Activated CD4-positive, alpha-beta T cell treated with anti-CD3 and anti-CD28 coated beads, Interleukin-10, Interleukin-2, amounts not matched to agents 100 ng/mL and 50 ng/mL, durations not matched to agents 16 hours and 8 hours (primary cell): ENCODE data around the gene GPR143.
"Not testable (repeated sequence)": the region's sequence is repeated elsewhere in the genome, so short reads cannot be mapped to it uniquely, and the experiment has no call there.

Experiments
- DNase-seq: peaks from one replicate; pipeline ENCODE4 v3.0.0-alpha.2; 2020

GPR143 gene

DNA sequence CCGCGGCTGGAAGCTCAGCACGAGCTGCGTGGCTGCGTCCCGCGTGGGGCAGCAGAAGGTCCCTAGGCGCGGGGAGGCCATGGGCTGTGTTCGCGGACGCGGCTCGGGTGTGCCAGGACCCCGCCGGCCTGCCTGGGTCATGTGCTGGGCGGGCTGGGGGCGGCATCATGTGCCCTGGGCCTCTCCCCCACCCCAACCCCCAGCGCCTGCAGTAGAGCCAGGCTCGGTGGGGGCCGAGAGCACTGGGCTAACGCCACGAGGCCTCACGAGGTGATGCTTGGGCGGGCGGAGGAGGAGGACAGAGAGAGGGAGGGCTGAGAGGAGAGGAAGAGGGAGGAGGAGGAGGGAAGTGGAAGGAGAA, at the start of gene GPR143:
Gene GPR143, minus strand, starts transcription at position 111 of the 361 bp plus-strand sequence. Its CDS starts 30 bp downstream, at position 81.
- no peak for DNase-seq

DNA sequence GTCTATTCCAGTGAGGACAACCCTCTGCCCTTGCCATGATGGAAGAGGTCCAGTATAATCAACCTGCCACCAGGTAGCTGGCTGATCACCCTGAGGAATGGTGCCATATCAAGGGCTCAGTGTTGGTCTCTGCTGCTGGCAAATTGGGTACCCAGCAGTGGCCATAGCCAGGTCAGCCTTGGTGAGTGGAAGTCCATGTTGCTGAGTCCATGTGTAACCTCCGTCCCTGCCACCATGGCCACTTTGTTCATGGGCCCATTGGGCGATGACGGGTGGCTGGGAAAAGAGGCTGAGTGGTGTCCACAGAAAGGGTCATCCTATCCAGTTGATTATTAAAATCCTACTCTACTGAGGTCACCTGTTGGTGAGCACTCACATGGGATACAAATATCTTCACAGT, 45.4 kb upstream of the GPR143 start:
- not testable (repeated sequence) for DNase-seq

DNA sequence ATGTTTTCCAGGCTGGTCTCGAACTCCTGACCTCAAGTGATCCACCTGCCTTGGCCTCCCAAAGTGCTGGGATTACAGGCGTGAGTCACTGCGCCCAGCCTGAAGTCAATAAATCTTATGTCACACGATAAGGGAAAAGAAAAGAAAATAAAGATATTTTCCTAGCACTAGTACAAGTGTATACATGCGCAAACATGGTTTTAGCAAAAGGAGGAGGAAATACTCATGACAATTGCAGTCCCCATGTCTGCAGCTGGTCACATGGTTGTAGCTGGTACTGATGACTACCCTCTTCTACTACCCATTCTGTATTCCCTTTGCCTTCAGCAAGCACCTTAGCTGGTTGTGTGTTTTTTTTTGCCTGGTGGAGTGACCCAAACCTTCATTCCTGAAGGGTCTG, 44.2 kb upstream of the GPR143 start:
- not testable (repeated sequence) for DNase-seq

DNA sequence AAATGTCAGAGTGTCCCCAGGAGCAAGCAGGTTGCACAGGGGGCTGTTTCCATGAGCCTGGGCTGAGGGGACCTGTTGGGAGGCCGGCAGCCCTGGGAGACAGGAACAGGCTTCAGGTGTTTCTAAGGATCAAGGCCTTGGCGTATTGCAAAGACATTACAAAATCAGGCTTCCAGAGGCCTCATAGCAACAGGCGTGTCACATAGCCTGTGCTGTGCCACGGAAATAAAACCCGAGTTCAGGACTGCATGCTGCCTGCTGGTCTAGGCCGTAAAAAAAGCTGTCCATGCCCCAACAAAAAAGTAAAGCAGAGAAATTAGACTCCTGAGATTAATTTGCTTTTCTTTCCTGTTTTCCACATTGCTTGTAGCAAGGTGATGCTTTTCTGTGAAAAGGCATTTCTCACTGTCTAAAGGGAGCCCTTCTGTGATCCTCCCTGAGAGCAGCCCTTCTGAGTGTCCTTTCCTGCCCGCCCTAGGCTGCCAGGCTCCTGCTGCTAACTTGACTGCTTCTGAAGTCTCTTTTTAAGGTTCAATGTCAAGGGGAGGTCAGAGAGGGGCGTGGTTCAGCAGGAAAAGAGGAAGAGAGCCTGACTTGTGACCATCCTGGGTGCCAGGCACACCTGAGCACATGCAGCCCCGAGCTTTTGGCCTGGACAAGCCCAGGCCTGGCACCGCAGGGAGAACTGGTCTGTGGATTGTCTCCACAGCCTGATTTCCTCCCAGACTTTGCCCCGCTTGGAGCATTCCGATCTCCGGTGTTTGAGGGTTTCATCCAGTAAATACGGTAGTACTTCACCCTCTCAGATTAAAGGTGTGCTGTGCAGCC, 41.9 kb upstream of the GPR143 start:
- DNase-seq = no peak

DNA sequence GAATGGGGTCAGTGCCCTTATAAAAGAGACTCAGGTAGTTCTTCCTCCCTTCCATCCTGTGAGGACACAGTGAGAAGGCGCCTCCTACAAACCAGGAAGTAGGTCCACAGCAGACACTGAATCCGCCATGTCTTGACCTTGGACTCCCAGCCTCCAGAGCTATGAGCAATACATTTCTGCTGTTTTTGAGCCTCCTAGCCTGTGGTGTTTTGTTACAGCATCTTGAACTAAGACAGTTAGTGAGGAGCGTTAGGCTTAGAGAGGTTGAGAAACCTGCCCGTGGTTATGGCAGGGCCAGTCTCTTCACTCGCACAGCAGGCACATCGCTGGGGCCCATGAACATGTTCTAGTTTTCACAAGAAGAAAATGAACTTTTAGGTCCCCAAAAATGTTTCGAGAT, 40.3 kb upstream of the GPR143 start:
- no peak for DNase-seq

DNA sequence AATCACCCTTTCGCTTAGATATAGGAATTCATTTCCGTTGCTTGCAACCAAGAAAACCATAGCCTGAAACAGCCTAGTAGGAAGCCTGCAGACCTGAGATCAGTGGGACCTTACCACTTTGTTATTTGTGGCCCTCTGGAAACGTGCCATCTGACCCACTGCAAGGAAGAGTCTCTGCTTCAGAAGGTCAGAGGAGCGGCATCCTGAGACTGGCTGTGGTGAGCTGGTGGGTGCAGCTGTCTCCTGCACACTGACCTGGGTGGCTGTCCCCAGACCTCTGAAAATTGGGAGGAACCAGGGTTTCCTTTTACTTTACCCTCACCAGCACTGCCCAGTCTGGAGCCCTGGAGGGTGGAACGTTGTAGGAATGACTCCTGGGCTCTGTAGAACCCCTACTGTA, 38.8 kb upstream of the GPR143 start:
- DNase-seq = no peak

DNA sequence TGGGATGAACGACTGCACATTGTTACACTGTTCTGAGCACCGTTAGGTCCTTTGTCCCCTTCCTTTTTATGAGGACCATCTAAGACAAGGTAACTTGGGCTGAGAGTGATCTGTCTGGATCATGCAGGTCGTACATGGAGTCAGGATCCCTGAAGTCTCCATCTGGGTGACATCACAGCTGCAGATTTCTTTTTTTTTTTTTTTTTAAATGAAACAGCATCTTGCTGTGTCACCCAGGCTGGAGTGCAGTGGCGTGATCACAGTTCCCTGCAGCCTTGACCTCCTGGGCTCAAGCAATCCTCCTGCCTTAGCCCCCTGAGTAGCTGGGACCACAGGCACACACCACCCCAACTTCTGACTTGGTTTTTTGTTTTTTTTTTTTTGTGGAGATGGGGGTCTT, 37.1 kb upstream of the GPR143 start:
- no peak for DNase-seq

DNA sequence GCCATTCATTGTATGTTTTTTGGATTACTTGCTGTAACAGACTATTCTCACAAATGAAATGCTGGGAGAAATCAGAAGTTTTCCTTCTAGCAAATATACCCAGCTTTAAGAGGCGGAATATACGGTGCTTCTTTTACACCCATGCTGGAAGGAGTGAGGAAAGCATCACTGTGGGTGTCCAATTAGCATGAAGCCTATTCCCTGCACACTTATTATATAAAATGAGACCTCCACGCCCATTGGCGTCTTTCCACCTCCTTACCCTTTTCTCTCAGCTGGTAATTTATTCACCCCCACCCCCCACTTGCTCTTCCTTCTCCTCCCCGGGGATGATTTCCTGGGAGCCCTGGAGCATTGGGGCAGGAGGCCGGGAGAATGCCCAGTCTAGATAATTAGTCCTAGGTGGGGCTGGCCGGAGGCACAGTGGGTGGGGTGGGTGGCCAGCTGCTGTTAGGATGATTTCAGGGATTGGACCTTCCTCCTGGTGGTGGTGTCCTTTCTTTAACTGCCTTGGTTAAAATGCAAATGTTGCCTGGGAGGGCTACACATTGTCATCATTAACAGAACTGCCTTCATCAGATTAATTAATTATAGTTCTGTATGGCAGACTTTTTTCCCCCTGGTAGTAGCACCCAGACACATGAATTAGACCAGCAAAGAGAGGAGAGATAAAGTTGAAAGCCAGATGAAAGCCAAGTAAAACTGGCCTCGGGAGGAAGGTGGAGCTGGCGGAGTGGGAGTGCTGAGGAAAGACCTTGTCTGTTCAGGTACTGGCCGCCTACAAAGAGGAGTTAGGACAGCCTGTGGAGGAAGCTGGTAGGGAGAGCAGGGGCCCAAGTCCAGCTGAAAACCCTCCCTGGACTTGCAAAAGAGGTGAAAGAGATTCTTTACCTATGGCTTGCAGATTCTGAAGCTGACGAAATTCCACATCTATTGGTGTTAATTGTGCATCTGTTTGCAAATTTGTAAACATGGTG, 32.0 kb upstream of the GPR143 start:
- no peak for DNase-seq

DNA sequence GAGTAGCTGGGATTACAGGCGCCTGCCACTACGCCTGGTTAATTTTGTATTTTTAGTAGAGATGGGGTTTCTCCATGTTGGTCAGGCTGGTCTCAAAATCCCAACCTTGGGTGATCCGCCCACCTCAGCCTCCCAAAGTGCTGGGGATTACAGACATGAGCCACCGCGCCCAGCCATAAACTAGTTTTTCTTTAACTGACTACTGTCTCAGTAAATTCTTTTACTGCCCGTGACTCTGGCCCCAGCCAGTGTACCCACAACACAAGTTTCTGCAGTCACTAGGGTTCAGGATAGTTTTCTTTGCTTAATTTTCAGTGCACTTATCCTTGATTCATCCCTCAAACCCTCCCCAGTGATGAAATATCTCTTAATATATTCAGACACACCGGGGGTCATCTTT, 28.8 kb upstream of the GPR143 start:
- no peak for DNase-seq

DNA sequence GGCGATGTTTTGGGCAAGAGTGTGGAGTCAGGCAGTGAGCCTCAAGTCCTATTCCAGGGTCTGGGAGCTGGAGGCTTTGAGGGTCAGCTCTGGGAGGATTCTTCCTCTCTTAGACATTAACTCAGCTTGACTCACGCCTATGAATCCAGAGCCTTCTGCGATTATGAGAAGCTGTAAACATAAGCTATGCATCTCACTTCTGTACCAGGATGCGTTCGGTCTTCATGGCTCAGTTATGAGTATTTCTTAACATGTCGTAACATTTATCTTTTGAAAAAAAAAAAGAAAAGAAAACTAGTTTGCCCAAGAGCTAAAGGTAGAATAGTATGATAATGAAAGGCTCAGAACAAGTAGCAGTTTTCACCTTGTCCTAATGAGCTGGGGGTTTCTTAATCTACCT, 25.2 kb upstream of the GPR143 start:
- DNase-seq = no peak

DNA sequence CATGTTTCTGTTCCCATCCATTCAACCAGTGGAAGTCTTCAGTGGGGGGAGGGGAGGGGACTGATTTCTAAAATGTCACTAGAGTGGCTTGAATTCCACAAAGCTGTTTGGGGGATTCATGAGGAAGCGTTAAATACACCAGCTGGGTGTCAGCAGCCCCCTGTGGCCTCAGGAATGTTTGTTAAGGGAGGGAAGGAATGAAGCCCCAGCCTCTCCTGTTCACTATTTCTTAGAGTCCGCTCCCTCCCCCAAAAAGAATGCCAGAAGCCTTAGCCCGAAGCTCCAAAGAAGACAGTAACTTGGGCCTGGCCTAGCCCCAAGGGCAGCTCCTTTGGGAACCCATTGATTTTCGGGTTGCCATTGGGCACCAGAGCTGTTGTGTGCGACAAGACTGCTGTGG, 23.9 kb upstream of the GPR143 start:
- no peak for DNase-seq

DNA sequence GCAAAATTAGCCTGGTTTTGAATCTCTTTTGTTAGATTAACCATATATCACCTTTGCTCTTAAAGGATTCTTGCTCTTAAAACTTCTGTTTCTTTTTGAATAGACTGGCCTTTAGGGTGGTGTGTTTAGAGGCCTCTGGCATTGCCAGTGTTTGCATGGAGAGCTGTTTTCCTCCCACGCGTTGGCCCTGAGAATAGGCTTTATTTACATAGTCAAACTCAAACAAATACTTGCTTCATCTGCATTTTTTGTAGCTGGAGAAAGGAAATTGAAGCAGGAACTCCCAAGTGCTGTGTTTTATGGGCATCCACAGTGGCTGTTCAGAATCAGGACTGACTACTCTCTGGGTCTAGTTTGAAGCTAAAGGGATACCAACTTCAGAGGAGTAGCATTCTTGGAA, 23.3 kb upstream of the GPR143 start:
- DNase-seq = no peak

DNA sequence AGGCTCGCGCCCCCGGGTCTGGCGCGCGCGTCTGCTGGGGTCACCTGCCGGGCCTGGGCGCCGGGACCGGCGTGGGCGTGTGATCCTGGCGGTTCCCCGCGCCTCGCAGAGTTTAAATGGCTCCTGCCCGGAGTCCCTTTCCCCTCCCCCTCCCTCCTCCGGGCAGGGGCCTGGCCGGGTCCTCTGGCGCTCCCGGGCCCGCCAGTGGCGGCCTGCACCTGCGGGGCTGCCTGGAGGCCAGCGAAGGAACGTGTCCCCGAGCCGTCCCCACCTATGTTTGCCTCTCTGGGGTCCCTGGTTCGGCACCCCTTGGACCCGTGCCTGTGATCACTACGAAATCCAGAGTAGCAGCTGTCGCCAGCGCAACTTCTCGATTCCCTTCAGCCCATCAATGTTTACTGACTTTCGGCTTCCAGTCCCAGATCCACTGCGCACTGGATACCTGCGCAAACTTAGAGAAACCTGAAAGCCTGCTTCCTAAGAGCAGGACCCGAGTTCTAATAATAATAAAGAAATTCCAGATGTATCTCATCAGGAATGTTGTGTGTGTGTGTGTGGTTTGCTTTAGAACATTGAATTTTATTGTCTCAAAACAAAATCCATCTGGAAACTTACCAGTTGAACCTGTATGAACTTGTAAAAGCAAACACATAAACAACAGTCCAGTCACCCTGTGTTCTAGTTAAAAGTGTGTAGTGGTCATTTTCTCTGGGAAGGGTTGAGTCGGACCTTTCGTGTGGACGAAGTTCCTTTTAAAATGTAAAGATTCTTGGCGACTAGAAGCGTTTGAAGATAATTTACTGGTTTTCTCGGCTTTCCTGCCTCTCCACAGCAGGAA, 21.4 kb upstream of the GPR143 start:
- no peak for DNase-seq

DNA sequence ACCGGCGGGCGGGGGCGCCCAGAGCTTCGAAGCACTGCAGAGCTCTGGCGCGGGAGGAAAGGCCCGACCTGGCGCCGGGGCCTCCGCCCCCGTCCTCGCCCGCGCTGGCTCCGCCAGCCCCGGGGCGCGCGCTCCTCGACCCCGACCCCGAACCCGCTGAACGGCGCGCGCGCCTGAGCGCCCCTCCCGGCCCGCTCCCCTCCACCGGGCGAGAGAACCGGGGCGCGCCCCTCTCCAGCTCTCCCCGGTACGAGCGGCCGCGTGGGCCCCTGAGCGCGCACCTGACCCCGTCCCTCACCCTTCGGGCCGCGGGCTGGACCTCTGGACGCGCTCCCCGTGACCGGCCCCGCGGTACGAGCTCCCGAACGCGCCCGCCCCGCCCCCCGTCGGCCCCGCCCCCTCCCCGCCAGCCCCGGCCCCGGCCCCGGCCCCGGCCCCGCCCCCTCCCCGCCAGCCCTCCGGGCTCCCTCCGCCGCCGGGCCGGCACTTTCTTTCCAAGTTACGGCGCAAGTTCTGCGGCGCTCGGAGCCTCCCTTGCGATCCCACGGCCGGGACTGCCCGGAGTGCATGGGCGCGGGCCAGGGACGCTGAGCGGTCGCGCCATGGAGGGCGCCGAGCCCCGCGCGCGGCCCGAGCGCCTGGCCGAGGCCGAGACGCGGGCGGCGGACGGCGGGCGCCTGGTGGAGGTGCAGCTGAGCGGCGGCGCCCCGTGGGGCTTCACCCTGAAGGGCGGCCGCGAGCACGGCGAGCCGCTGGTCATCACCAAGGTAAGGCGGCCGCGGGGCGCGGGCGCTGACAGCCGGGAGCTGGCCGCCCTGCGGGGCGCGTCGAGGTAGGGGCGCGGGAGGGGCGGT, 20.5 kb upstream of the GPR143 start, which contains the start of gene SHROOM2:
Gene SHROOM2, plus strand, starts transcription at position 486 of the 854 bp plus-strand sequence. Its CDS starts 117 bp downstream, at position 603.
- DNase-seq = no peak

DNA sequence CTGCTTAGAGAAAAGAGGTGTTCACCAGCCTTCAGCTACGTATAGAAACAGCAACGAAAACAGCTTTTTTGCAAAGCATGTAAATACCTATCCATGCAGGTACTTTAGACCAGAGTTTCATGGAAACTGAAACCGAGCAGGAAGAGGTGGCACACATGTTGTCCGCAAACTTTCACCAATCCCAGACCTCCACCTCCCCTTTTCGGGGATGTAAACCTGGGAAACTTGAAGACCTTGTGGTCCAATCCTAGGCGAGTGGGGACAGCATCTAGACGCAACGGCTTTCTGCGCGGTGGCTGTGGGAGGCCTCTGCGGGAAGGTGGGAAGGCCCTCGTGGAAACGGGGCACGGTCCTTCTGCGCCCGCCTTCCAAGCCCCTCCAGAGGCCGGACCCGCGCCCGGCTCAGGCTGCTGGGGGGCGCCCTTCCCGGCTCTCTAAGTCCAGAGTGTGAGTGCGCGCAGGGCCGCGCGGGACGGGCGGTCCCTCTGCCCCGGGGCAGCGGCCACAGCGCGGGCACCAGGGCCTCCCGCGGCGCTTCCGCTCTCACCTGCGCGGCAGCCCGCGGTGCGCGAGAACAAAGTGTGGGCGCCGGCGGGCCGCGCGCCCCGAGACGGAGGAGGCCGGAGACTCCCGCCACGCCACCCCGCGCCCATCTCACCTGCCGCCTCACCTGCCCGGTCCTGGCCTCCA, 19.8 kb upstream of the GPR143 start:
- no peak for DNase-seq

DNA sequence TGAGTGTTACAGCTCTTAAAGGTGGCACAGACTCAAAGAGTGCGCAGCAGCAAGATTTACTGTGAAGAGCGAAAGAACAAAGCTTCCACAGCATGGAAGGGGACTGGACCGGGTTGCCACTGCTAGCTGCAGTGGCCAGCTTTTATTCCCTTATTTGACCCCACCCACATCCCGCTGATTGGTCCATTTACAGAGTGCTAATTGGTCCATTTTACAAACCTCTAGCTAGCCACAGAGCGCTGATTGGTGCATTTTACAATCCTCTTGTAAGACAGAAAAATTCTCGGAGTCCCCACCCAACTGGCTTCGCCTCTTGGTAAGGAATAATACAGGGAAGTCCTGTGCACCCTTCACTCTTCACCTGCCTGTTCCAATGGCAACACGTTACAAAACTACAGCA, 18.7 kb upstream of the GPR143 start:
- no peak for DNase-seq

DNA sequence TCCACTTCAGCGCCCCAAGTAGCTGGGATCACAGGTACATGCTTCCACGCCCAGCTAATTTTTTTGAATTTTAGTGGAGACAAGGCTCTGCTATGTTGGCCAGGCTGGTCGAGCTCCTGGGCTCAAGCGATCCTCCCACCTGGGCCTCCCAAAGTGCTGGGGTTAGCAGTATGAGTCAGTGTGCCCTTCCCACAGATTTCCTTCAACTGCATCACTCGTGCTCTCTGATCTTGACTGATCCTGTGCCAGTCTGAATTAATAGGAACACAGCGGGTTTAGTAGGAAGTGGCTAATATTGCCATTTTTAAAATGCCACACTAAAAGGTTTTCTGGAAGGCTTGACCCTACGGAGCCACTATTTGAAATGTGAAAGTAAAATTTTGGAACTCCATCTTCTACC, 16.3 kb upstream of the GPR143 start:
- no peak for DNase-seq

DNA sequence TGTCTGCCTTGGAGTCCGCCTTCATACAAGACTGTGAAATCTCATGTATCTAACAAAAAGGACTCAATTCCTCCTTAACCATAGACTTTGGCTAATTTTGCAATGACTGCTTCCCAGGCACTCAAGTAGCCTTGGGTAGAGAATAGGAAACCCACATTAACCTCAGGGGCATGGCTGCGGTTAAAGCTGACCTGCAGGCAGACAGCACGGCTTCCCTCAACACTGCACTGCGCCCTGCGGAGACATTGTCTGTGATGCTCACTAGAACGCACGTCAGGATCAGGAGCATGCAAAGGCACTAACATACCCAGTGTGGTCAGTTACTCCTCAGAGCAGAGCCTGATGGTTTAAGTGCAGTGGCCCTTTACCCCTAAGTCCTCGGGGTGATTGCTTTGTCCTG, 10.3 kb upstream of the GPR143 start:
- peak; percentile 21 for DNase-seq

DNA sequence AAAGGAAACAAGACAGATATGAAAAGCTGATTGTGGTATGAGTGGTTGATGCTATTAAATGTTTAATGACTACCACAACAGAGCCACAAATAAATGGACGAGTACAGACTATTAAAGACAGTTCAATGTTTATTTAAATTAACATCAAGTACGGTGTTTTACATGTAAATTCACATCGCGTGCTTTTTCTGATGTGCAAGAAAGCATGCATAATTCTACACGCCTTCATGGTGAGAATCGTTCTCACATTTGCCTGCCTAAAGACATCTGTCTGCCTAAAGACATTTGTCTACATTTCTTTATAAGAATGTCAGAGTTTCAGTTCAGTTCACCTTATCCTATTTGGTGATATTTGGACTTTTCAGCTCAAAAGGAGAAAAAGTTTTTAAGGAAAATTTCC, 7.3 kb upstream of the GPR143 start:
- DNase-seq = no peak

DNA sequence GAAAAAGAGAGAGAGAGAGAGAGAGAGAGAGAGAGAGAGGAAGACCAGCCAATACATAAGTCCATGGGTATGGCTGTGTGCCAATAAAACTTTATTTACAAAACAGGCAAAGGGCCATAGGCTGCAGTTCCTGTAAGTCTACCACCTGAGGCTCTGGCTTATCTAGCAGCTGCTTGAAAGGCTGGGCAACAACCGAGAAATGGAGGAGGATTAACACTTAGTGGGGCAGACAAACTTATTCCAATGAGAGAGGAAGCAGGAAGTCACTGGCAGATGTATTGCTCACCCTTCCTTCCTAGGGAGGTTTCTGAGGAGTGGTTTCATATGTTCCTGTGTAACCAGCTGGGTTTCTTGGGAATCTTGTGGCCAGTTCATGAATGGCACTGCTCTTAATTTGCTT, 4.7 kb upstream of the GPR143 start:
- no peak for DNase-seq

DNA sequence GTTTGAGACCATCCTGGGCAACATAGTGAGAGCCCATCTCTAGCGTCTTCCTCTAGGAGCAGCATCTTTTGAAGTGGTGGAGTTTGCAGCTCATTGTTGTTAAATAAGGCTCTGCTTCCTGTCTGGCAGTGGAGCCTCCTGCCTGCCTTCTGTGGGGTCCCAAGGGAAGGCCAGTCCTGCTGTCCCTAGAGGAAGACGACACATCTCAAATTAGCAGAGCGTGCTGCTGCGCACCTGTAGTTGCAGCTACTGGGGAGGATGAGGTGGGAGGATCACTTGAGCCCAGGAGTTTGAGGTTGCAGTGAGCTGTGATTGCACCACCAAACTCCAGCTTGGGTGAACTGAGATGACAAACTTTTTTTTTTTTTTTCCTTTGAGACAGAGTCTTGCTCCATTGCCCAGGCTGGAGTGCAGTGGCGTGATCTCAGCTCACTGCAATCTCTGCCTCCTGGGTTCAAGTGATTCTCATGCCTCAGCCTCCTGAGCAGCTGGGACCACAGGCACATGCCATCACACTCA, 2.7 kb upstream of the GPR143 start:
- DNase-seq = not testable (repeated sequence)
